Mucosa of descending colon (tissue), 3 donors: ENCODE results near the gene MAML2. TPM values are rescaled to one million over a fixed set of nuclear protein-coding genes. Genes with fewer than 3 reads are reported as not detected.

ENCODE experiments used
- ATAC-seq: fragments of 200-7000 bp; cut with Tn5 transposase; one replicate; pipeline ENCODE4 v1.9.1; 2020; ENCODE audit warnings: mild to moderate bottlenecking, moderate library complexity
- DNase-seq, 3 donors: peaks; one replicate each; pipeline ENCODE4 v3.0.0-alpha.2; 2020
- H3K36me3 ChIP-seq: fragments of 200-600 bp; one replicate; pipeline ENCODE4 v1.8.0; 2021; ENCODE audit warnings: low read depth, mild to moderate bottlenecking
- H3K4me1 ChIP-seq: fragments of 200-600 bp; one replicate; pipeline ENCODE4 v1.8.0; 2021; ENCODE audit warnings: low read depth, mild to moderate bottlenecking
- H3K4me3 ChIP-seq: fragments of 200-600 bp; one replicate; pipeline ENCODE4 v1.8.0; 2021; ENCODE audit warnings: mild to moderate bottlenecking
- H3K9me3 ChIP-seq: fragments of 200-600 bp; one replicate; pipeline ENCODE4 v1.8.0; 2021; ENCODE audit warnings: mild to moderate bottlenecking
- intact Hi-C, 2 donors: fragments of 100-400 bp; cut with DNase I in 1 of 2; cut with micrococcal nuclease in 1 of 2; formaldehyde crosslinking; loops; one replicate each; pipeline versions ENCODE4 v1.11.0 to v1.11.1; 2022; cut with DNase I, micrococcal nuclease
- total RNA-seq, 3 donors: library from RNA; stranded (reverse); fragmentation: NEBNext Ultra II Directional in 2 of 3; extraction: Animal tissue kit (Norgen Biotek cat#: 25700) in 2 of 3; gene quantifications; one replicate each; pipeline versions ENCODE4 v1.2.1 to v1.2.4, GENCODE V29; 2021 to 2023
- TF ChIP-seq, protein P1 (sequence below): fragments of 200-600 bp; IDR thresholded peaks from one replicate; pipeline ENCODE4 v1.8.0; 2022; ENCODE audit warnings: antibody characterized with exemption, mild to moderate bottlenecking
- donor health status: DM: no; HTN: no; CAD: no; lungs with moderate emphysema.
- donor health status: DM: no; HTN: no; CAD: no.
- donor health status: DM: no; HTN: yes; CAD: no.

The MAML2 gene
- total RNA-seq, 3 donors from 2014 or later = 15.2 to 26.4 (median 15.8) TPM

DNA sequence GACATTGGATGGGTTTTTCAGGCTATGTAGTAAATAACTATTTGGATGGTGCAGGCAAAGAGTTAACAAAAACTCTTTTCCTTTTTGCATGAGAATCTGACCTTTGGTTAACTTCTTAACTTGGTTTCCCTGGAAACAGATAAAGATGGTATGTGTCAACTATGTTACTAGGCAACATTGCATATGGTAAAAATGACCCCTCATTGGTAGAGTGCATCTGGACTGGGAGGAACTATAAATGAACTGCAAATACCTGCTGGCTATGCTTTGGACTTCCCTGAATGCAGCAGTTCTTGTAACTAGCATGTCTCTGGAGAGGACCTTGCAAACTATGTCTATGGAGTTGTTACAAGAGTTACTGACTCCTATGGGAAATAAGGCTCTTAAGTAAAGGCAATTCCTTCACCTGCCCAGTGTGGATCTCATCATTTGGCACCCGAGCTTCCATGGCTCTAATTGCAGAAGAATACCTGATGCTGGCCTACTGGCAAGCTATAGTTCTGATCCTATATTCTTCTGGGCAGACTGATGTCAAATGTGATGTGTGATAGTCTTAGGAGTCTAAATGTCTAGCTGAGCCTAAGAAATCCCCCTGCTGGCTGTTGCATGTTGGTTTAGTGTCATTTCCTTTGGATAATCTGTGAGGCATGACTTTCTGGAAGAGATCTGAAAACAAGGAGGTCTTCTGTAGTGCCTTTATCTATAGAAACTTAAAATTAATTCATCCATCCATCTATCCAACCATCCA lies 292.4 kb downstream of the MAML2 start:
- ATAC-seq = peak; percentile 24
- no peaks in the 10 kb centered on the region for H3K36me3 ChIP-seq

DNA sequence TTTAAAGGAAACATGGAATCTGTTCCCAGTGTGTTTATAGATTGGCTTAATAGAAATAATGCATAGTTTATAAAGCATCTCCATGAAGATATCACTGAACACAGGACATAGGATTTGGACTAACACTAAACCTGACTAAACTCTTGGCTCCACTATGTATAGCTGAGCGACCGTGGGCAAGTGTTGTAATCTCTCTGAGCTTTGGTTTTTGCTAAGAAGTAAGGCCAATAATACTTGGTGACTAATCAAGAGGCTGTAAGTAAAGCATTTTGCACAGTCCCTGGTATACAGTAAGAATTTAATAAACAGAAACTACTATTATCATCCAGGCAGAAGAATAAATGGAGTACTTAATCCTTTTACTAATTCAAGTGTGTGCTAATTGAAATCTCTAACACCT lies 293.6 kb downstream of the MAML2 start:
- intact Hi-C loops = no loop called here
- Histone ChIP-seq H3K9me3 (no peaks in the 10 kb centered on the region), H3K4me3 (no peak overlapping the region), H3K36me3 (no peaks in the 10 kb centered on the region), H3K4me1 (no peaks in the 10 kb centered on the region)
- no peak for DNase-seq
- TF ChIP-seq, protein P1, sequence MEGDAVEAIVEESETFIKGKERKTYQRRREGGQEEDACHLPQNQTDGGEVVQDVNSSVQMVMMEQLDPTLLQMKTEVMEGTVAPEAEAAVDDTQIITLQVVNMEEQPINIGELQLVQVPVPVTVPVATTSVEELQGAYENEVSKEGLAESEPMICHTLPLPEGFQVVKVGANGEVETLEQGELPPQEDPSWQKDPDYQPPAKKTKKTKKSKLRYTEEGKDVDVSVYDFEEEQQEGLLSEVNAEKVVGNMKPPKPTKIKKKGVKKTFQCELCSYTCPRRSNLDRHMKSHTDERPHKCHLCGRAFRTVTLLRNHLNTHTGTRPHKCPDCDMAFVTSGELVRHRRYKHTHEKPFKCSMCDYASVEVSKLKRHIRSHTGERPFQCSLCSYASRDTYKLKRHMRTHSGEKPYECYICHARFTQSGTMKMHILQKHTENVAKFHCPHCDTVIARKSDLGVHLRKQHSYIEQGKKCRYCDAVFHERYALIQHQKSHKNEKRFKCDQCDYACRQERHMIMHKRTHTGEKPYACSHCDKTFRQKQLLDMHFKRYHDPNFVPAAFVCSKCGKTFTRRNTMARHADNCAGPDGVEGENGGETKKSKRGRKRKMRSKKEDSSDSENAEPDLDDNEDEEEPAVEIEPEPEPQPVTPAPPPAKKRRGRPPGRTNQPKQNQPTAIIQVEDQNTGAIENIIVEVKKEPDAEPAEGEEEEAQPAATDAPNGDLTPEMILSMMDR = no peak
- ATAC-seq = no peak

More for the DNA sequence above, 292.4 kb downstream of the MAML2 start:
- Histone ChIP-seq H3K4me1 (no peaks in the 10 kb centered on the region), H3K9me3 (no peaks in the 10 kb centered on the region), H3K4me3 (no peak overlapping the region)
- no peak for DNase-seq
- TF ChIP-seq, protein P1 = no peak
- intact Hi-C loops = no loop called here

DNA sequence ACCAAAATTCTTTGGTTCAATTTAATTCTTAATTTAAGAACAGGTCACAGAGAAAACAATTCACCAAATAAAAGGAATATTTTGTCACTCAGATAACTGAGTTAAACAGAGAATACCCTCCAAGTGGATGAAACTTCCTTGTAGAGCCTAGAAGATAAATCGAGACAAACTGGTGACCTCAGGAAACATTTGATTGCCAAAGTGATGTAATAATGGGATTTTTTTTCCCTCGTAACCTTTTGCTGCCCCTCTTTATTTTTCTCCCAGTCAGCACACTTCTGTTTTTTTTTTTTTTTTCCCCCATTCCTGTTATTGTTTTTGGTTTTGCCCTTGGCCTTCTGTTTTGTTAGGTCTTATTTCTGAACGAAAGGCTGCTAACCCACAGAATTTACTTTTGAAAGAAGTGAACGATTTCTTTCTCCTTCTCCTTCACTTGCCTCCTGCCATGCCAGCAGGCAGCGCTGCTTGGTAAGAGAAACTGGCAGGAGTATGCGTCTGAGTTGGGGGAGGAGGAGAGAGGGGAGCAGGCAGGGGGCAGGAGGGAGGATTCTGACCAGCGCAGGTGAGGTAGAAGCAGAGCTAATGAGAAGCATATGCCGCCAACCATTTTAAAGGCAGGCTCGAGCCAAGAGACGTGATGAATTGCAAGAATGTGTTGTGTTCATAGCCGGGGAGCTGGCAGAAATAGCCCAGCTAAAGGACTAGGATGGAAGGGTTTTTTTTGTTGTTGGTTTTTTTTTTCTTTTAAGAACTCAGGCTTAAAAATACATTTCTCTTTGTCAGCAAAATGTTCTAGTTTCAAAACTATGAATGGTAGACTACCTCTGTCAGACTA lies 297.2 kb downstream of the MAML2 start:
- no peaks in the 10 kb centered on the region for H3K36me3 ChIP-seq
- TF ChIP-seq, protein P1 = no peak
- intact Hi-C loops = no loop called here
- ATAC-seq = no peak
- no peak overlapping the region for H3K4me3 ChIP-seq
- H3K9me3 ChIP-seq = no peaks in the 10 kb centered on the region
- DNase-seq = no peak
- H3K4me1 ChIP-seq = no peaks in the 10 kb centered on the region

DNA sequence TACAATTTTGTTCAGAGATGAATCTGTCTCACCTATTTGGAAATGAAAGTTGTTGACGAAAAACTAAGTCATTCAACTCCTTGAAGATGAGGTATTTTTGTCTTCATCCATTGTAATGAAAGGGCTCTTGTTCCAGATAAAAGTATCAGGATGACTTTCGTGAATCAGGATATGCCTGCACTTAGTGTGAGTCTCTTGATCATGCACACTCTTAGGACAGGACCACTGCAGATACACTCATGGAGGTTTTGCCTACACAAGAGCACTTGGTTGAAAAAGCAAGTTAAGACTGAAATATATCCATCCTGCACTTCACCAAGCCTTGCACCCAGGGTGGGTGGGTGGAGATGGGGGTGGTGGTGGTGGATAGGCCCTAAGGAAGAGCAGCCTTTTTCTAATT lies 298.2 kb downstream of the MAML2 start:
- H3K4me3 ChIP-seq = no peak overlapping the region
- no peak for DNase-seq
- TF ChIP-seq, protein P1 = no peak
- intact Hi-C loops = no loop called here
- no peaks in the 10 kb centered on the region for H3K4me1 ChIP-seq
- no peaks in the 10 kb centered on the region for H3K9me3 ChIP-seq
- ATAC-seq = no peak
- no peaks in the 10 kb centered on the region for H3K36me3 ChIP-seq

DNA sequence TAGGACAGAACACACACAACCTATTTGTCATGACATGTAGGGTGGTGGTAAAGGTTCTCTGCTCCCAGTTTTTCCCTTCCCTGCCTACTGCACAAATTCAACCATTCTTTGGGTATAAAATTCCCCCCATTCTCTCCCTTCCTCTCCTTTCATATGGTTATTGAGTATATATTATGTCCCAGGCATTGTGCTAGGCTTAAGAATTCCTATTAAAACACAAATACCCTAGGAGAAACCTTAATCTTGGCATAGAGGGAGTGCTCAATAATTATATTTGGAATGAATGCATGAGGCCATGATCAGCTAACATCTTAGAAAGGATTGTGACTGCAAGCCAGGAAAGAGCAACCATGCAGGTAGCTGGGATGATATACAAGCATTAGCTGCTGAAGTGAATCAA lies 298.7 kb downstream of the MAML2 start:
- ATAC-seq = no peak
- DNase-seq = no peak
- TF ChIP-seq, protein P1 = no peak
- Histone ChIP-seq H3K9me3 (no peaks in the 10 kb centered on the region), H3K4me1 (no peaks in the 10 kb centered on the region), H3K36me3 (no peaks in the 10 kb centered on the region), H3K4me3 (no peak overlapping the region)
- intact Hi-C loops = no loop called here
